ENCODE data around the gene XBP1. TPM values are rescaled to one million over a fixed set of nuclear protein-coding genes. Genes with fewer than 3 reads are reported as not detected.
"Not testable (repeated sequence)": the region's sequence is repeated elsewhere in the genome, so short reads cannot be mapped to it uniquely, and the experiment has no call there.

XBP1 gene
- total and polyA plus RNA-seq, 2 of the 8 experiments (the other 6 are each of a cell fraction or from before 2014, with no cell fraction given) = 99.8 to 131 TPM

DNA sequence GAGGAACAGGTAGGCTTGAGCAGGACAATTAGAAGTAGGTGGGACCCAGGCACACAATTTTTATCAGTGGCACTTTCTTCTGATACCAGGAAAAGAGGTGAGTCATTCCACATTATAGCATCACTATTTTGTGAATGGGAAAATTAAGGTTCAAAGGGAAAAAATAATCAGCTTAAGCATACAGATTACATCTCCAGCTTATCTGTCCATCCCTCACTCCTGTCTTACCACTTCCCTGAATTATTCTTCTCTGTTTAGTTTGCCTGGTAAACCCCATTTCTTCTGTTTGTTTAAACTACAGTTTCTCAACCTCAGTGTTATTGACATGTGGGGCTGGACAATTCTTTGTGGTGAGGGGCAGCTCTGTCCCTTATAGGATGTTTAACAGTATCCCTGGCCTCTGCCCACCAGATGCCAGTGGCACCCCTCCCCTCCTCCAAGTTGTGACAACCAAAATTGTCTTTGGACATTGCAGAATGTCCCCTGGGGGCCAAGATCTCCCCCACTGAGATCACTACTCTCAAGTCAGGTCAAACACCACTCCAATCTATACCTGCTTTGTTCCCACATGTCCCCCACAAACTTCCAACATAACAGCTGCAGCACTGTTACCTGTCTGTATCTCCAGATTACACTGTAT is 8.5 kb upstream of the XBP1 start (continued):
- TF ChIP-seq BCL11A (IDR thresholded peaks at IDR 0.05; ENCODE audit: low read depth in 2 of 2, low read length in 2 of 2) = no peak
- no peak for TF ChIP-seq HDAC2 (IDR thresholded peaks at IDR 0.05; ENCODE audit: borderline replicate concordance in 1 of 2, low read depth in 2 of 2, low read length in 2 of 2)
- no peak for TF ChIP-seq TAF7 (optimal IDR thresholded peaks at IDR 0.05; ENCODE audit: borderline replicate concordance, low read depth, low read length)
- TF ChIP-seq, protein P1, sequence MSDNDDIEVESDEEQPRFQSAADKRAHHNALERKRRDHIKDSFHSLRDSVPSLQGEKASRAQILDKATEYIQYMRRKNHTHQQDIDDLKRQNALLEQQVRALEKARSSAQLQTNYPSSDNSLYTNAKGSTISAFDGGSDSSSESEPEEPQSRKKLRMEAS (IDR thresholded peaks at IDR 0.05) = no peak
- no peak for TF ChIP-seq BRCA1 (IDR thresholded peaks at IDR 0.05; ENCODE audit: low read depth, low read length)
- TF ChIP-seq RXRA (IDR thresholded peaks at IDR 0.05; ENCODE audit: insufficient read depth, low read depth, low read length) = no peak
- no peak for TF ChIP-seq SAP30 (IDR thresholded peaks at IDR 0.05; ENCODE audit: insufficient read depth, insufficient replicate concordance, low read length)

DNA sequence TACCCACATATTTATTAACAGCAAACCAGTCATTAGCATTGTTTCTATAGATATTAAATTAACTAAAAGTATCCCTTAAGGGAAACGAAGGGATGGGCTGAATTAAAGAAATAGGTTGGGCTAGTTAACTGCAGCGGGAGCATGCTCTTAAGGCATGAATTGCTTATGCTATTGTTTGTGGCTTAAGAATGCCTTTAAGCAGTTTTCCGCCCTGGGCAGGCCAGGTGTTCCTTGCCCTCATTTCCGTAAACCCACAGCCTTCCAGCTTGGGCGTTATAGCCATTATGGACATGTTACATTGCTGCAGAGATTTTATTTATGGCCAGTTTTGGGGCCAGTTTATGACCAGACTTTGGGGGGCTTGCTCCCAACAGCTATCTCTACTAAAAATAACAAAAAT is 5.1 kb upstream of the XBP1 start:
- not testable (repeated sequence) for H3K27me3 ChIP-seq (replicated peaks in 1 of 4; ENCODE audit: control insufficient read depth in 3 of 4, extremely low read depth in 1 of 4, insufficient read depth in 3 of 4, low read length in 3 of 4); H4K8ac ChIP-seq (ENCODE audit: extremely low read depth, insufficient read depth, low read length); H2BK12ac ChIP-seq (ENCODE audit: low read depth, low read length); DNase-seq (ENCODE audit: low read depth in 1 of 2, low spot score in 2 of 2); H3K4me1 ChIP-seq (replicated peaks in 1 of 4; ENCODE audit: control insufficient read depth in 3 of 4, insufficient read depth in 4 of 4, low read length in 3 of 4); H3K79me2 ChIP-seq (ENCODE audit: control insufficient read depth in 1 of 2, insufficient read depth in 2 of 2, low read length in 2 of 2); H3K23ac ChIP-seq (ENCODE audit: insufficient read length); H2AK5ac ChIP-seq (ENCODE audit: low read depth, low read length); H2BK20ac ChIP-seq (ENCODE audit: low read length); H3K4me3 ChIP-seq (ENCODE audit: extremely low read depth in 1 of 4, insufficient read depth in 2 of 4, low read depth in 3 of 4, low read length in 4 of 4); H3K27ac ChIP-seq (ENCODE audit: low read depth, low read length); H4K20me1 ChIP-seq (replicated peaks in 1 of 2; ENCODE audit: control insufficient read depth in 1 of 2, insufficient read depth in 2 of 2, low read length in 2 of 2); H4K91ac ChIP-seq (replicated peaks; ENCODE audit: insufficient read length, low read length); H2BK15ac ChIP-seq (ENCODE audit: low read length); H3K18ac ChIP-seq (ENCODE audit: extremely low read depth, low read length); H3K56ac ChIP-seq (replicated peaks; ENCODE audit: insufficient read length, low read depth, low read length); H2BK120ac ChIP-seq (replicated peaks; ENCODE audit: low read depth, low read length); H2BK5ac ChIP-seq (ENCODE audit: low read depth, low read length); H3K36me3 ChIP-seq (ENCODE audit: control insufficient read depth in 2 of 4, insufficient read depth in 4 of 4, low read length in 3 of 4); H3K14ac ChIP-seq (ENCODE audit: insufficient read length); H3K23me2 ChIP-seq (ENCODE audit: low read depth, low read length); H3K4me2 ChIP-seq (ENCODE audit: insufficient read depth in 1 of 2, low read depth in 2 of 2, low read length in 2 of 2); H3K79me1 ChIP-seq (ENCODE audit: low read depth, low read length); H3K4ac ChIP-seq (replicated peaks; ENCODE audit: insufficient read length, low read depth, low read length); FAIRE-seq; H4K5ac ChIP-seq (ENCODE audit: insufficient read length, low read depth, low read length); H3K9ac ChIP-seq (replicated peaks in 1 of 4; ENCODE audit: extremely low read depth in 1 of 4, low read depth in 3 of 4, low read length in 3 of 4); H3K9me3 ChIP-seq (ENCODE audit: insufficient read depth in 2 of 2, low read depth in 1 of 2, low read length in 1 of 2); H2AFZ ChIP-seq (ENCODE audit: low read length)
- POLR2A ChIA-PET (ENCODE audit: partially characterized antibody) = interaction anchor here (1.2 kb wide), 1 partner anchor 10 kb away, joined by 5 read pairs; no protein-coding TSS in a partner anchor
- CTCF ChIA-PET (ENCODE audit: partially characterized antibody) = interaction anchor here (1.3 kb wide), 1 partner anchor 92 kb away, joined by 3 read pairs; no protein-coding TSS in a partner anchor
- 87% methylated on average over 5 of the region's 5 CpGs; no CpG with 5 or more reads in 1 of the 2 experiments for WGBS, 2 experiments (ENCODE audit: extremely low coverage in 1 of 2, insufficient coverage in 1 of 2, insufficient read length in 1 of 2, insufficient replicate concordance in 2 of 2, low coverage in 1 of 2, low lambda C conversion rate in 2 of 2, missing lambda C conversion rate in 1 of 2)

Measured in H1 (cell line).